ENCODE results near the gene OR8B4.
"Not testable (repeated sequence)": the region's sequence is repeated elsewhere in the genome, so short reads cannot be mapped to it uniquely, and the experiment has no call there.

Gene OR8B4

DNA sequence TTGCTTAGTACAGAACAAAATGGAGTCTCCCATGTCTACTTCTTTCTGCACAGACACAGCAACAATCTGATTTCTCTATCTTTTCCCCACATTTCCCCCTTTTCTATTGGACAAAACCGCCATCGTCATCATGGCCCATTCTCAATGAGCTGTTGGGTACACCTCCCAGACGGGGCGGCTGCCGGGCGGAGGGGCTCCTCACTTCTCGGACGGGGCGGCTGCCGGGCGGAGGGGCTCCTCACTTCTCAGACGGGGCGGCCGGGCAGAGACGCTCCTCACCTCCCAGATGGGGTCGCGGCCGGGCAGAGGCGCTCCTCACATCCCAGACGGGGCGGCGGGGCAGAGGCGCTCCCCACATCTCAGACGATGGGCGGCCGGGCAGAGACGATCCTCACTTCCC is 21.5 kb downstream of the OR8B4 start:
- not testable (repeated sequence) for DNase-seq

DNA sequence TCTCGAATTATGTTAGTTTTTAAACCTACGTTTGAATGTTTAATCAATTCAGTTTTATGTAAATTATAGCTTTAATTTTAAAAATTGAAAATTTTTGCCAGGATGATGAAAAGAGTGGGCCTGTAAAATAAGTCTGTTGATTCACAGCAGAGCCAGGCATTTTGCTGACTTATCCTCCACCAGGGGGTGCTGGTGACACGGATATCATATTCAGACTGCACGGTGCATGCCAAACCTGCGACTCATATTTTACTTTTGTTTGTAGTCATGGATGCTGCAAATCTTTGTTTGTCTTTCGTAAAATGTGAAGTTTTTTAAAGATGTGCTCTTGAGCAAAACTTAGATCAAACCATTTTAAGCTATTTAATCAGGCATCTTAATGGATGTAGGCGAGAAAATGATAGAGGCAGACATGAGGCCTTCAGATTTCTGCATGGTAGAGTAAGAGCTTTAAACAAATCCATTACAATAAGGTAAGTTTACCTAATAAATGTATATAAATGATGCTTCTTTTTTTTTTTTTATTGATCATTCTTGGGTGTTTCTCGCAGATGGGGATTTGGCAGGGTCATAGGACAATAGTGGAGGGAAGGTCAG is 22.2 kb downstream of the OR8B4 start:
- DNase-seq = peak; percentile 48

DNA sequence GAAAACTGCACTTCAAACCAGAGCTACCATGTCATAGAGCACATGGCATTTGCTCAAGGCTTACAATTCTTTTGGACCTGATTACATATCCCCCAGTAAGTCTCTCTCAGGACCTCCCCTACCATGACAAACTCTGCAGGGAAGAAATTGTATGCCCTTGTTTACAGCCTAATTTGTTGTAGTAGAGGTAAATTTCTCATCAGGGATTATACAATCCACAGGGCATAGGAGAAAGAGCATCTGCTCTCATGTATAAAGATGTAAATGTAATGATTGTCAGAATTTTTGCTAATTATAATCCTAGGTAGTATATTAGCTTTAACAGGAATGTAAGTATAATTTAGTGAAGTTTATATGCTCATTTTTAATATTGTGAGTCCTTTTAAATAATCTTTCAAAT is 25.7 kb downstream of the OR8B4 start, which contains the start of gene OR8B3:
Gene OR8B3 (minus strand): TSS at position 101 of the 400 bp plus-strand sequence. CDS start 1,673 bp downstream, outside the sequence.
- DNase-seq = no peak

DNA sequence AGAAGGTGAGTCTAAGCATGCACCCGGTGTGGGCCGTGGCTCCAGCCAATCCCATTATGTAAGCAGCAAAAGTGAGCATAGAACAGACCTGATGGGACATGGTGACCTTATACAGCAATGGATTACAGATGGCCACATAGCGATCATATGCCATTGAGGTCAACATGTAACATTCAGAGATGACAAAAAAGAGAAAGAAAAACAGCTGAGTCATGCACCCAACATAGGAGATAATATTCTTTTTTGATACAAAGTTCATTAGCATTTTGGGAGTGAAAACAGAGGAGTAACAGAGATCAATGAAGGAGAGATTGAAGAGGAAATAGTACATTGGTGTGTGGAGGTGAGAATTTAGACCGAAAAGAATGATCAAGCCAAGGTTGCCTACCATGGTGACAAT is 27.8 kb downstream of the OR8B4 start:
- not testable (repeated sequence) for DNase-seq

DNA sequence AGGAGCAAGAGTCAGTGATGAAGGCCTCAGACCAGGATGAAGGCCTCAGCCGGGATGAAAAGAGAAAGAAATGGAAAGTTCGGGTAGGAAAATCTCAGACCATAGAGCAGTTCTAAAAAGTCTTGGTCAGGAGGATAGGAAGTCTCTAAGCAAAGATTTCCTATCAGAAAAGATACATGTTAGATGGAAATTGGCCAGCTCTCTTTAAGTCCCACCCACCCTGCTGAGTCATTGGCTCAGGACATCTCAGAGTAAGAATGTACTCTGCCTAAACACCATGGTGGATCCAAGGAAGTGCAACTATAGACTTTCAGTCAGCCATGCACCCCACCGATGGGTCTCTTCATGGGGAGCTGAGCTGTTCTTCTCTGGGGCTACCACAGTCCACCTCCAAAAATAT is 30.3 kb downstream of the OR8B4 start:
- no peak for DNase-seq

DNA sequence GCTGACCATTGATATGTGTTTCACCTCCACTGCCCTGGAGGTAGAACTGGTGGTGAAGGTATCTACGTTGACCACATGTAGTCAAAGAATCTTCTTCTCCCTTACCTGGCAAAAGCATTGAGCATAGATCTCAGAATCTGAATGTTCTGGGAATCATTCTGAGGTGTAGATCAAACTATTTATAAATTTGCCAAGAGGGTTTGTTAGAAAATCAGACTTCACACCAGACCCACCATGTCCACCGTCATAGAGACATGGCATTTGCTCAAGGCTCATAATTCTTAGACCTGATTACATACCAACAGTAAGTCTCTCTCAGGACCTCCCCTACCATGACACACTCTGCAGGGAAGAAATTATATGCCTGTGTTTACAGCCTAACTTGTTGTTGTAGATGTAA is 40.3 kb downstream of the OR8B4 start, which contains the start of gene OR8B2:
Gene OR8B2 (minus strand): TSS at position 101 of the 400 bp plus-strand sequence. CDS start 1,156 bp downstream, outside the sequence.
- no peak for DNase-seq

DNA sequence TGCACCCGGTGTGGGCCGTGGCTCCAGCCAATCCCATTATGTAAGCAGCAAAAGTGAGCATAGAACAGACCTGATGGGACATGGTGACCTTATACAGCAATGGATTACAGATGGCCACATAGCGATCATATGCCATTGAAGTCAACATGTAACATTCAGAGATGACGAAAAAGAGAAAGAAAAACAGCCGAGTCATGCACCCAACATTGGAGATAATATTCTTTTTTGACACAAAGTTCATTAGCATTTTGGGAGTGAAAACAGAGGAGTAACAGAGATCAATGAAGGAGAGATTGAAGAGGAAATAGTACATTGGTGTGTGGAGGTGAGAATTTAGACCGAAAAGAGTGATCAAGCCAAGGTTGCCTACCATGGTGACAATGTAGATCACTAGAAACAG is 41.8 kb downstream of the OR8B4 start:
- DNase-seq = not testable (repeated sequence)

DNA sequence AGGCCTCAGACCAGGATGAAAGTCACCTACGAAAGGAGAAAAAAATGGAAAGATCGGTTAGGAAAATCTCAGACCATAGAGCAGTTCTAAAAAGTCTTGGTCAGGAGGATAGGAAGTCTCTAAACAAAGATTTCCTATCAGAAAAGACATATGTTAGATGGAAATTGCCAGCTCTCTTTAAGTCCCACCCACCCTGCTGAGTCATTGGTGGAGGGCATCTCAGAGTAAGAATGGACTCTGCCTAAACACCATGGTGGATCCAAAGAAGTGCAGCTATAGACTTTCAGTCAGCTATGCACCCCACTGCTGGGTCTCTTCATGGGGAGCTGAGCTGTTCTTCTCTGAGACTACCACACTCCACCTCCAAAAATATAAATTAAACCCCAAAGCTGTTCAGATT is 44.1 kb downstream of the OR8B4 start:
- no peak for DNase-seq

DNA sequence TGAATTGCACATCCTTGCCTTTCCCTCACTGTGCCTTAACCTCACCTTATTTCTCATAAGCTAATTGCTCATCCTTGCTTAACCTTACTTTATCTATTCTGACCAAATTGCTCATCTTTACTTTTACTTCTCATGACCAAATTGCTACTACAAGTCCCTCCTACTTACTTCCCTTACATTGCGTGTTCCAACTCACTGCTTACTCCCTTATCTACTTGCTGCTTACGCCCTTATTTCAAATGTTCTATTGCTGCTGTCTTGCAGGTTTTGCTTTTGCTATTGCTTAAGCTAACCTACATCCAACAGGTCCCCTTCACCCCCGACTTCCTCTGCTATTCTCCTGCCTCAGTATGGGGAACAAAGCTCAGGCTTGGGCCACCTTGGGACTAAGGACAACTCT is 48.4 kb downstream of the OR8B4 start:
- DNase-seq = no peak

All from T1000 (cell line).